GM12873 (cell line): ENCODE results near the gene ATP1A3.
A peak's percentile ranks its signal among the peaks of the same experiment; 100 is the strongest.

Experiments
- CTCF ChIP-seq: IDR thresholded peaks from 2 replicates; pipeline ENCODE4 v1.5.1; 2012; ENCODE audit warnings: low read depth, mild to moderate bottlenecking, moderate library complexity, low read length, control low read depth; ENCODE audit not compliant: insufficient read depth; ENCODE audit errors: missing control alignments

ATP1A3 gene

GRCh38 chr19:41993612-41994483 lies at the start of gene ATP1A3:
TSS of gene ATP1A3 (minus strand) at chr19:41994230. CDS start at chr19:41994076, 154 bp downstream.
- no peak for TF ChIP-seq CTCF

- TF ChIP-seq CTCF, result no peak
Measured at GRCh38 chr19:42042455-42043170, 48.6 kb upstream of the ATP1A3 start.

DNA sequence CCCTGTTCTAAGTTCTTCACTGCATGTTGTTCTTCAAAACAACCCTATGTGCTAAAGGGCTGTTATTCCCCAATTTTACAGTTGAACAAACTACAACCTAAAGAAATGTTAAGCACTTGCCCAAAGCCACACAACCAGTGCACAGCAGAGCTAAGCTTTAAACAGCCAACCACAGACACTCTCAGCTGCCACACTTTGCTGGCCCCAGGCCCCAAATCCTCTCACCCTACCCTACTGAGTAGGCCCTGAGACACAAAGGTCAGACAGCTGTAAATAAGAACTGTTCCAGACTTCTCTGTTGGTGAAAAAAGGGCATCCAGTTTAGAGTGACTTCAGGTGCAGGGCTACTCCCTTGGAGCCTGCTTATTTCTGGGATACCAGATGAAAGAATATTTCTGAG lies 46.0 kb upstream of the ATP1A3 start:
- no peak for TF ChIP-seq CTCF

DNA sequence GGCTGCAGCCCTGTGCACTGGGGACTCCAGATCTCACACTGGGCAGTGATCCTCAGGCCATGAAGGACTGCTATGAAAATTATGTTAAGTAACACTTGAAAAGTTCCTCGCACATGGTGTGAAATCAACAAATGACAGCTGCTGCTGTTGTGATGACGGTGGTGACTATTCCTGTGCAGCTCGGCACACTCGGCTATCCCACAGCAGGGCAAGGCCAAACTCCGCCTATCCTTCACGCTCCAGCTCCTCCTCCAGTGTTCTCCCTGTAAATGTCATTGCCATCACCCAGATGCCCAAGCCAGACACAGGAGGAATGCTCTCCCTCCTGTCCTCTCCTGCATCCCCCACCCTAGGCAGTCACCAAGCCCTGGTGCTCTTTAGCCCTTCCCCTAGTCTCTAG lies 44.6 kb upstream of the ATP1A3 start:
- no peak for TF ChIP-seq CTCF

GRCh38 chr19:42037649-42038048 lies 43.6 kb upstream of the ATP1A3 start:
- no peak for TF ChIP-seq CTCF

DNA sequence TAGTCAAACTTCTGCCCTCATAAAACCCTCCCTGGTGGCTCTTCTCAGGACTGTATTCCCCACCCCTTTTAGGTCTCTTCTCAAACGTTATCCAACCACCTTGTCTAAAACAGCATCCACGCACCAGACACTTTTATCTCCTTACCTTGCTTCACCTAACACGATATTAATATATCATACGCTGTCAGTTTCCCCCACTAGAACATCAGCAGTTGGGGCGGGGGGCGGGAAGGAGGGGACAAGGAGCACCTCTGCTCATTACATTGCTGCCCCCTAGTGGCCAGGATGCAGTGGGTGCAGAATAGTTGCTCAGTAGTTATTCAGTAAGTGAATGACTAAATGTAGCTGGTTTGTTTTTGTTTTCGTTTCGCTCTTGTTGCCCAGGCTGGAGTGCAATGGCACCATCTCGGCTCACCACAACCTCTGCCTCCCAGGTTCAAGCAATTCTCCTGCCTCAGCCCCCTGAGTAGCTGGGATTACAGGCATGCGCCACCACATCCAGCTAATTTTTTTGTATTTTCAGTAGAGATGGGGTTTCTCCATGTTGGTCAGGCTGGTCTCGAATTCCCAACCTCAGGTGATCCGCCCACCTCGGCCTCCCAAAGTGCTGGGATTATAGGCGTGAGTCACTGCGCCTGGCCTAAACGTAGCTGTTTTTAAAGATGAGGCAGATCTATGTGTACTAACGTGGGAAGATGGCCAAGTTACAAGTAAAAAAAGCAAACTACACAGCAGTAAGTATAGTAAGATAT lies 40.8 kb upstream of the ATP1A3 start:
- peak; percentile 88 for TF ChIP-seq CTCF

- TF ChIP-seq CTCF, result no peak
Measured at GRCh38 chr19:42033413-42033812, 39.4 kb upstream of the ATP1A3 start.
